Nucleus accumbens (tissue), 56 donors: ENCODE measurements around the gene ARF4.
"Not testable (repeated sequence)": the region's sequence is repeated elsewhere in the genome, so short reads cannot be mapped to it uniquely, and the experiment has no call there.

Experiments
- DNase-seq, 56 donors: peaks; one replicate each; lab custom pipeline; 2025; lab: John Stamatoyannopoulos, UW

The ARF4 gene

GRCh38 chr3:57597127-57597923 is at the start of gene ARF4:
TSS of gene ARF4 (minus strand) at chr3:57597344. CDS start at chr3:57597140, 204 bp downstream.
- DNase-seq: peak; percentile 80 to 100 (median 98)

GRCh38 chr3:57646723-57647122 is 49.6 kb upstream of the ARF4 start:
- DNase-seq: no peak

GRCh38 chr3:57644740-57645139 is 47.6 kb upstream of the ARF4 start:
- no peak for DNase-seq

- no peak for DNase-seq
Measured at GRCh38 chr3:57637391-57637790, 40.2 kb upstream of the ARF4 start.

GRCh38 chr3:57634259-57634658 is 37.1 kb upstream of the ARF4 start:
- DNase-seq: not testable (repeated sequence)

- DNase-seq: peak in 33 of 56 donors; percentile 1 to 62 (median 9)
Measured at GRCh38 chr3:57627976-57628375, 30.8 kb upstream of the ARF4 start.

- no peak for DNase-seq
Measured at GRCh38 chr3:57624801-57625200, 27.7 kb upstream of the ARF4 start.

GRCh38 chr3:57622362-57622761 is 25.2 kb upstream of the ARF4 start:
- no peak for DNase-seq

GRCh38 chr3:57617739-57618138 is 20.6 kb upstream of the ARF4 start:
- no peak for DNase-seq

GRCh38 chr3:57616233-57616632 is 19.1 kb upstream of the ARF4 start:
- DNase-seq: no peak

GRCh38 chr3:57611870-57612269 is 14.7 kb upstream of the ARF4 start:
- not testable (repeated sequence) for DNase-seq

- DNase-seq: no peak
Measured at GRCh38 chr3:57605683-57606082, 8.5 kb upstream of the ARF4 start.

- no peak for DNase-seq
Measured at GRCh38 chr3:57604971-57605370, 7.8 kb upstream of the ARF4 start.

GRCh38 chr3:57600195-57600594 is 3.1 kb upstream of the ARF4 start:
- no peak for DNase-seq

GRCh38 chr3:57598765-57599360 is 1.7 kb upstream of the ARF4 start:
- DNase-seq: no peak

GRCh38 chr3:57596495-57597126 is 533 bp downstream of the ARF4 start:
- peak in 51 of 56 donors; percentile 3 to 71 (median 42) for DNase-seq

- no peak for DNase-seq
Measured at GRCh38 chr3:57594576-57594975, 2.6 kb downstream of the ARF4 start.

GRCh38 chr3:57594144-57594543 is 3.0 kb downstream of the ARF4 start:
- DNase-seq: no peak

GRCh38 chr3:57592306-57592705 is 4.8 kb downstream of the ARF4 start:
- no peak for DNase-seq

GRCh38 chr3:57587905-57588304 is 9.2 kb downstream of the ARF4 start:
- no peak for DNase-seq

- no peak for DNase-seq
Measured at GRCh38 chr3:57586778-57587177, 10.4 kb downstream of the ARF4 start.

GRCh38 chr3:57583544-57583943 is 13.6 kb downstream of the ARF4 start:
- DNase-seq: no peak
